NT2/D1 (cell line): ENCODE results near the gene MACROD1.

ENCODE experiments used
- YY1 ChIP-seq: IDR thresholded peaks from 2 replicates; pipeline ENCODE4 v1.6.1; 2011; ENCODE audit not compliant: insufficient read length, insufficient read depth
- ZNF274 ChIP-seq: IDR thresholded peaks from 2 replicates; pipeline ENCODE4 v1.6.1; 2011; ENCODE audit warnings: mild to moderate bottlenecking, low read depth, low read length

- TF ChIP-seq YY1 (no peak), ZNF274 (no peak)
Observed at GRCh38 chr11:64056213-64056785, 109.6 kb downstream of the MACROD1 start.
